Duodenal mucosa (tissue), 2 donors: ENCODE data around the gene TARM1.
"Not testable (repeated sequence)": the region's sequence is repeated elsewhere in the genome, so short reads cannot be mapped to it uniquely, and the experiment has no call there.

ENCODE experiments used
- H3K27ac ChIP-seq: one replicate; pipeline ENCODE4 v1.7.0; 2013; ENCODE audit warnings: low read depth, low read length
- H3K27me3 ChIP-seq, 2 donors: one replicate each; pipeline ENCODE4 v1.7.0; 2013; ENCODE audit warnings: low read length in 2 of 2, control low read depth in 1 of 2; ENCODE audit not compliant: insufficient read depth in 2 of 2, control insufficient read depth in 1 of 2
- H3K36me3 ChIP-seq, 2 donors: one replicate each; pipeline ENCODE4 v1.7.0; 2013; ENCODE audit warnings: low read length in 2 of 2, control low read depth in 1 of 2; ENCODE audit not compliant: insufficient read depth in 2 of 2, control insufficient read depth in 1 of 2
- H3K4me1 ChIP-seq, 2 donors: one replicate each; pipeline ENCODE4 v1.7.0; 2013; ENCODE audit warnings: low read length in 2 of 2, control low read depth in 1 of 2; ENCODE audit not compliant: insufficient read depth in 2 of 2, control insufficient read depth in 1 of 2
- H3K4me3 ChIP-seq, 2 donors: one replicate each; pipeline ENCODE4 v1.7.0; 2013; ENCODE audit warnings: low read length in 2 of 2, low read depth in 1 of 2
- H3K9ac ChIP-seq, 2 donors: one replicate each; pipeline ENCODE4 v1.7.0; 2013; ENCODE audit warnings: low read length in 2 of 2, low read depth in 1 of 2
- H3K9me3 ChIP-seq, 2 donors: one replicate each; pipeline ENCODE4 v1.7.0; 2013; ENCODE audit warnings: low read length in 2 of 2, control low read depth in 1 of 2; ENCODE audit not compliant: control insufficient read depth in 1 of 2

Gene TARM1

DNA sequence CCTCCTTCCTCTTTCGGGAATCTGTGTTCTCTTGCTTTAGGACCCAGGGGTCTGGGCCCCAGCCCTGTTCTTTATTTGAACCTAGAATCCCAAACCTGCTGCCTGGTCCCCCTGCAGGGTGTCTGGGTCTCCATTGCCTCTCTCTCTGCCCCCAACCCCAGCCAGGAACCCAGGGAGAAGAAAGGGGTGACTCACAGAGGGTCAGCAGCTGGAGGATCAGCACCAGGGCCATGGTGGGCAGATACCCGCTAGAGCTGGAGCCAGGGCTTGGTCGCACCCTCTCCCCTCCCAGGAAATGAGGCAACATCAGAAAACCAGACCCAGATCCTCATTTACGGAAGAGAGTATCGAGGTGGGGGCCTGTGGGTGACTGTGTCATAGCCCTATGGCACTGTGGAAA is 19.4 kb upstream of the TARM1 start, which contains the start of gene OSCAR:
Gene OSCAR (minus strand): TSS at position 243 of the 400 bp plus-strand sequence. CDS start 11 bp downstream, at position 232.
- Histone ChIP-seq H3K9ac (no peak within 1 kb of the TSS), H3K4me3 (no peak within 1 kb of the TSS), H3K27ac (no peak within 1 kb of the TSS), H3K27me3 (peaks cover 0 to 2% of the 10 kb centered on the region in 2 donors), H3K36me3 (peaks cover 2% of the 10 kb centered on the region in 2 donors), H3K9me3 (no peaks in the 10 kb centered on the region), H3K4me1 (peaks cover 4 to 11% of the 10 kb centered on the region in 2 donors)

DNA sequence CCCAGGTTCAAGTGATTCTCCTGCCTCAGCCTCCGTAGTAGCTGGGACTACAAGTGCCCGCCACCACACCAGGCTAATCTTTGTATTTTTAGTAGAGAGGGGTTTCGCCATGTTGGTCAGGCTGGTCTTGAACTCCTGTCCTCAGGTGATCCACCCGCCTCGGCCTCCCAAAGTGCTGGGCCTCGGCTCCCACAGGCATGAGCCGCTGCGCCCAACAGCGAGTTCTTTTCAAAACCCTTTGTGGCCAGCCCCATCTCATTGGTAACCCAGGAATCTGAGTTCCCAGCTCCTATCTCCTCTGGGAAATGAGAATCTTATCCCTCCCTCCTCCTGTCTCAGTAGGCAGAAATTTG is 18.7 kb upstream of the TARM1 start:
- H3K27me3 ChIP-seq, H3K9me3 ChIP-seq, H3K9ac ChIP-seq, H3K4me3 ChIP-seq, H3K27ac ChIP-seq, H3K36me3 ChIP-seq: not testable (repeated sequence)
- H3K4me1 ChIP-seq, result peaks cover 4 to 13% of the 10 kb centered on the region in 2 donors

DNA sequence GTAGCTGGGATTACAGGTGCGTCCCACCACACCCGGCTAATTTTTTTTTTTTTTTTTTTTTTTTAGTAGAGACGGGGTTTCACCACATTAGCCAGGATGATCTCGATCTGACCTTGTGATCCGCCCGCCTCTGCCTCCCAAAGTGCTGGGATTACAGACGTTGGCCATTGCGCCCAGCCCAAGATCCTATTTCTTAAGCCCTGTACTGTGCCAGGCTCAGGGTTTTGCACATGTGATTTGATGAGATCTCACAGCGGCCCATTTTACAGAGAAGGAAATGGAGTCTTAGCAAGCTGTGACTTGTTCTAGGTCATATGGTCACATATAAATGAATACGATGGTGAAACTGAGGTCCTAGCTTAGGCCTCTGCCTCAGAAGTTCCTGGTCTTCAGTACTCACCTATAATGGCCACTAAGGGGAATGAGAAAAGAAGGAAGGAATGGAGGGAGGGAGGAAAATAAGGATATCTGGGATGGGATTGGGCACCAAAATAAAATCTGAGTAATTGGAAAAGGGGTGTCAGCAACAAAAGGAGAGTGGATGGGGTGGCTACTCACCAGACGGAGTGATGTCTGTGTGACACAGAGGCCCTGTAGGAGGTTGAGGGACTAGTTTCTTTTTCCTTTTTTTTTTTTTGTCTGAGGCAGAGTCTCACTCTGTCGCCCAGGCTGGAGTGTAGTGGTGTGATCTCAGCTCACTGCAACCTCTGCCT is 18.2 kb upstream of the TARM1 start:
- no peak overlapping the region for H3K4me3 ChIP-seq
- peaks cover 0 to 3% of the 10 kb centered on the region in 2 donors for H3K27me3 ChIP-seq
- H3K27ac ChIP-seq, result no peak overlapping the region
- H3K9me3 ChIP-seq, result no peaks in the 10 kb centered on the region
- no peak overlapping the region for H3K9ac ChIP-seq
- H3K4me1 ChIP-seq, result peaks cover 4 to 13% of the 10 kb centered on the region in 2 donors
- no peaks in the 10 kb centered on the region for H3K36me3 ChIP-seq

DNA sequence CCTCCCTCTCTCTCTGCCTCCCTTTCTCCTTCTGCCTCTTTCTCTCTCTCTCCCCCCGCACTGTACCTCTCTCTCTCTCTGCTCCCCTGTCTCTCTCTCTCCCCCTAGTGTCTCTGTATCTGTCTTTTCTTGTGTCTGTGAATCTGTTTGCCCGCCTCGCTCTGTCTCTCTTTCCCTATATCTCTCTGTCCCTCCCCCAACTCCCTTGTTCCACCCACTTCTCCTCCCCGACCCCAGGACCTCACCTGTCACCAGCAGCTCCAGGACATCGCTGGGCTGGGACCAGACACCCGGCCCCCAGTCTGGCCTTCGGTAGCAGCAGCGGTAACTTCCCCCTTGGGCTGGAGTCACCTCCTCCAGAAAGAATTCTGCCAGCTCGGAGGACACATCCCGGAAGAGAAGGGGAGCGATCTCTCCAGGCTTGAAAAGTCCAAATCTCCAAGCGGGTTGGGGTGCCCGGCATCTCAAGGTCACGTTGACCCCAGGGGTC is 15.5 kb upstream of the TARM1 start:
- Histone ChIP-seq H3K27ac (no peak overlapping the region), H3K4me1 (peaks cover 0 to 5% of the 10 kb centered on the region in 2 donors), H3K4me3 (peak overlapping the region; percentile 43 to 58), H3K36me3 (no peaks in the 10 kb centered on the region), H3K27me3 (peaks cover 0 to 3% of the 10 kb centered on the region in 2 donors), H3K9me3 (no peaks in the 10 kb centered on the region), H3K9ac (peak overlapping the region in 1 of 2 donors; percentile 23)

DNA sequence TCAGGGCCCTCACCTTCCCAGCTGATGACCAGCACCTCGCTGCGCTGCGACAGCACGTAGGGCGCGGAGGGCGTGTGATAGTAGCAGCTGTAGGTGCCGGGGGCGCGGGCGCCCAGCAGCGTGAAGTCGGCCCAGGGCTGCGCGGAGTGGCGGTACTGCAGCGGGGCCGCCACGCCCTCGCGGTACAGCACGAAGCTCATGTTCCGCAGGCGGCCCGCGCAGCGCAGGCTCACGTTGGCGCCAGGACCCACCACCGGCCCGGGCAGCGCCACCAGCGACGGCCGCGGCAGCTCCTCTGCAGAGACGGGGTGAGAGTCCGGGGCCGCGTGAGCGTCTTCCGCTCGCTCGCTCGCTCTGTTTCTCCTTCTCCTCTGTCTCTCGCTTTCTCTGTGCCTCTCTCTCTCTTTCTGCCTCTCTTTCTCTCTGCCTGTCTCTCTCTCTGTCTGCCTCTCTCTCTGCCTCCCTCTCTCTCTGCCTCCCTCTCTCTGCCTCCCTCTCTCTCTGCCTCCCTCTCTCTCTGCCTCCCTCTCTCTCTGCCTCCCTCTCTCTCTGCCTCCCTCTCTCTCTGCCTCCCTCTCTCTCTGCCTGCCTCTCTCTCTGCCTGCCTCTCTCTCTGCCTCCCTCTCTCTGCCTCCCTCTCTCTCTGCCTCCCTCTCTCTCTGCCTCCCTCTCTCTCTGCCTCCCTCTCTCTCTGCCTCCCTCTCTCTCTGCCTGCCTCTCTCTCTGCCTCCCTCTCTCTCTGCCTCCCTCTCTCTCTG is 14.9 kb upstream of the TARM1 start:
- not testable (repeated sequence) for H3K27me3 ChIP-seq, H3K9me3 ChIP-seq, H3K4me1 ChIP-seq, H3K27ac ChIP-seq, H3K36me3 ChIP-seq
- Histone ChIP-seq H3K9ac (peak overlapping the region in 1 of 2 donors; percentile 23), H3K4me3 (peak overlapping the region; percentile 45 to 47)

DNA sequence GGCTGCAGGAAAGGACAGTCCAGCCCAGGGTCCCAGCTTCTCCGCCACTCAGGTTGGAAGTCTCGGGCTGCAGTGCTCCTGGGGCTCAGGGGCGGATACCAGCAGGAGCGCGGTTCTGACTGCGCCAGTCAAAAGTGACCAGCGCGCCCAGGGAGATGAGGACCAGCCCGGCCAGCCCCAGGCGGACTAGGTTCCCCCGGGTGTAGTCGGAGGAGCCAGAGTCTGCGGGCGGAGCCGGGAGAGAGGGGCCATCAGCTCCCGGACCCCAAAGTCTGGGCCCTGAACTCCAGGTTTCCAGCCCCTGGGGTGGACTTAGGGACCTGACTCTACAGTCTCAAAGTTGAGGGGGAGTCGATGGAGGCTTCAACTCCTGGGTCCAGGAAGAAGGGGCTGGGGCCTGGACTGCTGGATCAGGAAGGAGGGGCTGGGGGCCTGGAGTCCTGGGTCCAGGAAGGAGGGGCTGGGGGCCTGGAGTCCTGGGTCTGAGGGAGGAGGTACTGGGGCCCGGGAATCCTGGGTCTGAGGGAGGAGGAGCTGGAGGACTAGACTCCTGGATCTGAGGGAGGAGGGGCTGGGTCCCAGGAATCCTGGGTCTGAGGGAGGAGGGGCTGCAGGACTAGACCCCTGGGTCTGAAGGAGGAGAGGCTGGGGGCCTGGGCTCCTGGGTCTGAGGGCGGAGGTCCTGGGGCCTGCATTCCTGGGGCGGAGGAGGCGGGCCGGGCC is 14.1 kb upstream of the TARM1 start:
- H3K9me3 ChIP-seq, result no peaks in the 10 kb centered on the region
- H3K4me3 ChIP-seq, result peak overlapping the region in 1 of 2 donors; percentile 45
- no peaks in the 10 kb centered on the region for H3K36me3 ChIP-seq
- peaks cover 0 to 5% of the 10 kb centered on the region in 2 donors for H3K4me1 ChIP-seq
- H3K27me3 ChIP-seq, result peaks cover 0 to 3% of the 10 kb centered on the region in 2 donors
- H3K9ac ChIP-seq, result no peak overlapping the region
- H3K27ac ChIP-seq, result no peak overlapping the region

DNA sequence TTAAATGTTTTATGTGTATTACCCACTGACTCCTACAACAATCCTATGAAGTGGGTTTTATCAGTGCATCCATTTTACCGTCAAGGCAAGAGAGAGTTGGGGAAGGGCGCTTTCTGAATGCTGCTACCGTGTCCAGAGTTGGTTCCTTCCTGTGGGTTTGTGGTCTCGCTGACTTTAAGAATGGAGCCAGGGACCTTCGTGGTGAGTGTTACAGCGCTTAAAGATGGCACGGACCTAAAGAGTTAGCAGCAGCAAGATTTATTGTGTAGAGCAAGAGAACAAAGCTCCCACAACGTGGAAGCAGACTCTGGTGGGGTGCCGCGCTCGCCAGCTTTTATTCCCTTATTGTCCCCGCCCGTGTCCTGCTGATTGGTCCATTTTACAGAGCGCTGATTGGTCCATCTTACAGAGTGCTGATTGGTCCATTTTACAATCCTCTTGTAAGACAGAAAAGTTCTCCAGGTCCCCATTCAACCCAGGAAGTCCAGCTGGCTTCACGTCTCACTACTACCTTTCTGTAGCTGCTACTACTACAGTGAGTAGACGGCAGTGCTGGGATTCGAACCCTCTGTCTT is 13.3 kb upstream of the TARM1 start:
- H3K4me3 ChIP-seq, result no peak overlapping the region
- peaks cover 0 to 3% of the 10 kb centered on the region in 2 donors for H3K27me3 ChIP-seq

DNA sequence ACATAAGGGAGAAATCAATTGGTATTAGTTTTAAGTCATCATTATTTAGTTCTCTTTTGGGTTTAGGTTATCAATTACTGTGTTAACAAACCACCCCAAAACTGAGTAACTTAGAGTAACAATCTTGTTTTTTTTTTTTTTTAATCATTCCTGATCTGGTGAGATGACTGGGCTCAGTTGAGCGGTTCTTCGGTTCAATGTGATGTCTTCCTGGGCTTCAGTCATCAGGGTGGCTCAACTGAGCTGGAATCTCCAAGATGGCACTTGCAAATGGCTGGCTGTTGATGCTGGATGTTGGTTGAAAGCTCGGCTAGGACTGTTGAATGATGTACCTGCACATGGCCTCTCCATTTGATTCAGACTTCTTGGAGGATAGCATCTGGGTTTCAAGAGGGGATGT is 3.2 kb upstream of the TARM1 start:
- no peak overlapping the region for H3K27ac ChIP-seq
- H3K9ac ChIP-seq, result no peak overlapping the region
- H3K9me3 ChIP-seq, result peaks cover 2 to 4% of the 10 kb centered on the region in 2 donors
- no peak overlapping the region for H3K4me3 ChIP-seq
- no peaks in the 10 kb centered on the region for H3K4me1 ChIP-seq
- no peaks in the 10 kb centered on the region for H3K36me3 ChIP-seq
- no peaks in the 10 kb centered on the region for H3K27me3 ChIP-seq

More for the DNA sequence above, 13.3 kb upstream of the TARM1 start:
- Histone ChIP-seq H3K36me3 (no peaks in the 10 kb centered on the region), H3K27ac (no peak overlapping the region), H3K4me1 (peaks cover 0 to 5% of the 10 kb centered on the region in 2 donors), H3K9me3 (no peaks in the 10 kb centered on the region), H3K9ac (no peak overlapping the region)

DNA sequence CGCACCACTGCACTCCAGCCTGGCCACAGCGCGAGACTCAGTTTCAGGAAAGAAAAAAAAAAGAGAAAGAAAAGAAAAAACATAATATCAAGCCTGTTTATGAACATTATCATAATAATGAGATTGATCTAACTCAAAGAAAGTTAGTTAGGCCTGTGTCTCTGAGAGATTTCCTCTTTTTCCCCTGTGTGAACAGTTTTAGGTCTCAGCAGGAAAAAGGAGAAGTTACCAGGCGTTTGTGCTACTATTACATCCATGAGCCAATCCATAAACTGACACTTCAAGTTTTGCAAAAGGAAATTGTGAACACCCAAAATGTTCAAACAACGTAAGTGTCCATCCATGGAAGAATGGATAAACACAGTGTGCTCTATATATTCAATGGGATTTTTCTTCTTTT is 3.8 kb downstream of the TARM1 start:
- Histone ChIP-seq H3K9me3 (peaks cover 2 to 4% of the 10 kb centered on the region in 2 donors), H3K9ac (no peak overlapping the region), H3K4me3 (no peak overlapping the region), H3K36me3 (no peaks in the 10 kb centered on the region), H3K4me1 (no peaks in the 10 kb centered on the region), H3K27me3 (no peaks in the 10 kb centered on the region), H3K27ac (no peak overlapping the region)
